VCaP (cell line): ENCODE results near the gene MYO7A.
A peak's percentile ranks its signal among the peaks of the same experiment; 100 is the strongest.

Experiments used
- H3K27ac ChIP-seq: fragments of 450-650 bp; 2 replicates; pipeline ENCODE4 v1.5.1; 2017
- CTCF ChIP-seq: fragments of 450-650 bp; conservative IDR thresholded peaks from 2 replicates; pipeline ENCODE4 v1.5.1; 2017; ENCODE audit warnings: mild to moderate bottlenecking, moderate library complexity

The MYO7A gene

GRCh38 chr11:77191823-77192495 lies 63.9 kb downstream of the MYO7A start:
- peak overlapping the region; percentile 89 for H3K27ac ChIP-seq
- TF ChIP-seq CTCF: peak; percentile 99

- no peak overlapping the region for H3K27ac ChIP-seq
- no peak for TF ChIP-seq CTCF
Measured at GRCh38 chr11:77193167-77193566, 65.1 kb downstream of the MYO7A start.

GRCh38 chr11:77193911-77194830 lies 66.1 kb downstream of the MYO7A start:
- no peak for TF ChIP-seq CTCF
- no peak overlapping the region for H3K27ac ChIP-seq

- peak overlapping the region; percentile 29; the same call in 1 of the 2 replicates for H3K27ac ChIP-seq
- TF ChIP-seq CTCF: no peak
Measured at GRCh38 chr11:77195071-77195755, 67.2 kb downstream of the MYO7A start.

GRCh38 chr11:77196961-77197360 lies 68.9 kb downstream of the MYO7A start:
- no peak for TF ChIP-seq CTCF
- H3K27ac ChIP-seq: no peak overlapping the region; the same call in 1 of the 2 replicates

GRCh38 chr11:77197626-77198320 lies 69.7 kb downstream of the MYO7A start:
- TF ChIP-seq CTCF: no peak
- H3K27ac ChIP-seq: no peak overlapping the region
